Right atrium auricular region (tissue), 2 donors: ENCODE data around the gene AGPAT4. TPM values are rescaled to one million over a fixed set of nuclear protein-coding genes. Genes with fewer than 3 reads are reported as not detected.

ENCODE experiments used
- DNase-seq: peaks from one replicate; pipeline ENCODE4 v3.0.0-alpha.2; 2019; ENCODE audit warnings: low spot score
- H3K27ac ChIP-seq, 2 donors: fragments of 200-600 bp; sonication (generic); 1 replicate in 1 of 2; 2 replicates in 1 of 2; pipeline ENCODE4 v1.5.1; 2016 to 2019
- H3K27me3 ChIP-seq, 2 donors: fragments of 200-600 bp; sonication (generic); one replicate each; pipeline versions ENCODE4 v1.5.1 to v1.6.0; 2017 to 2019
- H3K36me3 ChIP-seq: fragments of 200-600 bp; sonication (generic); one replicate; pipeline ENCODE4 v1.5.1; 2016
- H3K4me1 ChIP-seq, 2 donors: fragments of 200-600 bp; sonication (generic); one replicate each; pipeline versions ENCODE4 v1.5.1 to v1.6.0; 2017 to 2019
- H3K4me3 ChIP-seq, 2 donors: fragments of 200-600 bp; sonication (generic); 1 replicate in 1 of 2; 2 replicates in 1 of 2; pipeline ENCODE4 v1.5.1; 2017 to 2019; ENCODE audit warnings: mild to moderate bottlenecking in 1 of 2, moderate library complexity in 1 of 2
- H3K9me3 ChIP-seq, 2 donors: fragments of 200-600 bp; sonication (generic); one replicate each; pipeline ENCODE4 v1.5.1; 2019
- CTCF ChIP-seq, 2 donors: fragments of 200-600 bp; sonication (generic); IDR thresholded peaks; one replicate each; pipeline ENCODE4 v1.5.1; 2019; ENCODE audit warnings: antibody characterized with exemption in 2 of 2
- total RNA-seq, 2 donors: library from RNA; depleted of rRNA; stranded (reverse); fragments of >200 nt; gene quantifications; one replicate each; pipeline ENCODE4 v1.1.0, GENCODE V29; 2016

The AGPAT4 gene
- total RNA-seq, 2 donors from 2014 or later, result 2.3 to 2.6 TPM

- H3K27ac ChIP-seq, result no peak overlapping the region
- H3K4me1 ChIP-seq, result no peaks in the 10 kb centered on the region
- H3K27me3 ChIP-seq, result no peaks in the 10 kb centered on the region
- H3K36me3 ChIP-seq, result no peaks in the 10 kb centered on the region
- TF ChIP-seq CTCF (IDR thresholded peaks at IDR 0.05), result no peak
- no peak for DNase-seq
- no peaks in the 10 kb centered on the region for H3K9me3 ChIP-seq
- no peak overlapping the region for H3K4me3 ChIP-seq
These were observed 55.6 kb downstream of the AGPAT4 start for GRCh38 chr6:161218222-161218621.

GRCh38 chr6:161217628-161218027, 56.2 kb downstream of the AGPAT4 start:
- TF ChIP-seq CTCF (IDR thresholded peaks at IDR 0.05), result no peak
- no peak overlapping the region for H3K4me3 ChIP-seq

GRCh38 chr6:161216616-161217205, 57.1 kb downstream of the AGPAT4 start:
- TF ChIP-seq CTCF (IDR thresholded peaks at IDR 0.05), result no peak
- no peak overlapping the region for H3K4me3 ChIP-seq
- DNase-seq, result no peak
- no peak overlapping the region for H3K27ac ChIP-seq
- no peaks in the 10 kb centered on the region for H3K4me1 ChIP-seq
- no peaks in the 10 kb centered on the region for H3K27me3 ChIP-seq
- peaks cover 0 to 1% of the 10 kb centered on the region in 2 donors for H3K9me3 ChIP-seq
- H3K36me3 ChIP-seq, result no peaks in the 10 kb centered on the region

More at GRCh38 chr6:161217628-161218027, 56.2 kb downstream of the AGPAT4 start:
- no peak for DNase-seq
- Histone ChIP-seq H3K4me1 (no peaks in the 10 kb centered on the region), H3K36me3 (no peaks in the 10 kb centered on the region), H3K27ac (no peak overlapping the region), H3K27me3 (no peaks in the 10 kb centered on the region), H3K9me3 (no peaks in the 10 kb centered on the region)

GRCh38 chr6:161215876-161216615, 57.8 kb downstream of the AGPAT4 start:
- no peak for DNase-seq
- H3K9me3 ChIP-seq, result peaks cover 0 to 8% of the 10 kb centered on the region in 2 donors
- no peak overlapping the region for H3K27ac ChIP-seq
- no peak for TF ChIP-seq CTCF (IDR thresholded peaks at IDR 0.05)
- H3K27me3 ChIP-seq, result no peaks in the 10 kb centered on the region
- H3K4me3 ChIP-seq, result no peak overlapping the region
- no peaks in the 10 kb centered on the region for H3K4me1 ChIP-seq
- H3K36me3 ChIP-seq, result no peaks in the 10 kb centered on the region

- no peak overlapping the region for H3K27ac ChIP-seq
- no peaks in the 10 kb centered on the region for H3K4me1 ChIP-seq
- H3K36me3 ChIP-seq, result no peaks in the 10 kb centered on the region
- H3K4me3 ChIP-seq, result no peak overlapping the region
- H3K27me3 ChIP-seq, result no peaks in the 10 kb centered on the region
- H3K9me3 ChIP-seq, result peaks cover 0 to 8% of the 10 kb centered on the region in 2 donors
- no peak for DNase-seq
- no peak for TF ChIP-seq CTCF (IDR thresholded peaks at IDR 0.05)
These were observed 58.7 kb downstream of the AGPAT4 start for GRCh38 chr6:161215193-161215592.
